TTC549 (cell line): ENCODE data around the gene RBM23.
"Not testable (repeated sequence)": the region's sequence is repeated elsewhere in the genome, so short reads cannot be mapped to it uniquely, and the experiment has no call there.

Experiments
- FAIRE-seq: peaks from 2 replicates; lab custom pipeline; 2012; peaks lifted over from hg19 to GRCh38; lab: Jason Lieb, UNC

RBM23 gene

DNA sequence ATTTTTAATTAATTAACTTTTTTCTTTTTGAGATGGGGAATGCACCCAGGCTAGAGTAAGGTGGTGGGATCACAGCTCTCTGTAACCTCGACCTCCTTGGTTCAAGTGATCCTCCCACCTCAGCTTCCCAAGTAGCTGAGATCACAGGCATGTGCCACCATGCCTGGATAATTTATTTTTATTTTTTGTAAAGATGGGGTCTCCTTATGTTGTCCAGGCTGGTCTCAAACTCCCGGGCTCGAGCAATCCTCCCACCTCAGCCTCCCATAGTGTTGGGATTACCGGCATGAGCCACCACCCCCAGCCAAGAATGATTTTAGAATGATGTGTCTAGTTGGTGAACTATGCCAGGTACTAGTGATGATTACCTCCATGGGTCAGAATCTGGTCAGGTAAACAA, 54.0 kb downstream of the RBM23 start:
- FAIRE-seq, result no peak

- no peak for FAIRE-seq
These were observed 57.3 kb downstream of the RBM23 start for GRCh38 chr14:22861651-22862050.

DNA sequence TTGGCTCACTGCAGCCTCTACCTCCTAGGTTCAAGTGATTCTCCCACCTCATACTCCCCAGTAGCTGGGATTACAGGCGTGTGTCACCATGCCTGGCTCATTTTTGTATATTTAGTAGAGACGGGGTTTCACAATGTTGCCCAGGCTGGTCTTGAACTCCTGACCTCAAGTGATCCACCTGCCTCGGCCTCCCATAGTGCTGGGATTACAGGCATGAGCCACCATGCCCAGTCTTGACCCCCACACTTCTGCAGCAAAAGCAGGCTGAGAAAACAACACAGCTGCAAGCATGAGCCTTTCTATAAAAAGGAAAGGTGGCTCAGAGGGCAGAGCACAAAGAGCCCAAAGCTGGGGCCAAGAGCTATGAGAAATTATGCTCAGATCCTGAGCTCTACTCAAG, 58.6 kb downstream of the RBM23 start:
- not testable (repeated sequence) for FAIRE-seq

- no peak for FAIRE-seq
These were observed 62.5 kb downstream of the RBM23 start for GRCh38 chr14:22856428-22856827.

GRCh38 chr14:22854963-22855724, 63.8 kb downstream of the RBM23 start:
- FAIRE-seq, result no peak

DNA sequence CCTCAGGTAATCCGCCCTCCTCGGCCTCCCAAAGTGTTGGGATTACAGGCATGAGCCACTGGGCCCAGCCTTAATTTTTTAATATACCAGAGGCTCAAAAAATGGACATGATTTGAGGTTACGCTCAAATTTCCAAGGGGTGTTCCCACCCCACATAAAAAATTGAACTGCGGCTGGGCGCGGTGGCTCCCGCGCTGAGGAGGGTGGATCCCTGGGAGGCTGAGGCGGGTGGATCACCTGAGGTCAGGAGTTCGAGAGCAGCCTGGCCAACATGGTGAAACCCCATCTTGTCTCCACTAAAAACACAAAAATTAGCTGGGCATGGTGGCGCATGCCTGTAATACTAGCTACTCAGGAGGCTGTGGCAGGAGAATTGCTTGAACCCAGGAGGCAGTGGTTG, 64.7 kb downstream of the RBM23 start:
- FAIRE-seq, result not testable (repeated sequence)

DNA sequence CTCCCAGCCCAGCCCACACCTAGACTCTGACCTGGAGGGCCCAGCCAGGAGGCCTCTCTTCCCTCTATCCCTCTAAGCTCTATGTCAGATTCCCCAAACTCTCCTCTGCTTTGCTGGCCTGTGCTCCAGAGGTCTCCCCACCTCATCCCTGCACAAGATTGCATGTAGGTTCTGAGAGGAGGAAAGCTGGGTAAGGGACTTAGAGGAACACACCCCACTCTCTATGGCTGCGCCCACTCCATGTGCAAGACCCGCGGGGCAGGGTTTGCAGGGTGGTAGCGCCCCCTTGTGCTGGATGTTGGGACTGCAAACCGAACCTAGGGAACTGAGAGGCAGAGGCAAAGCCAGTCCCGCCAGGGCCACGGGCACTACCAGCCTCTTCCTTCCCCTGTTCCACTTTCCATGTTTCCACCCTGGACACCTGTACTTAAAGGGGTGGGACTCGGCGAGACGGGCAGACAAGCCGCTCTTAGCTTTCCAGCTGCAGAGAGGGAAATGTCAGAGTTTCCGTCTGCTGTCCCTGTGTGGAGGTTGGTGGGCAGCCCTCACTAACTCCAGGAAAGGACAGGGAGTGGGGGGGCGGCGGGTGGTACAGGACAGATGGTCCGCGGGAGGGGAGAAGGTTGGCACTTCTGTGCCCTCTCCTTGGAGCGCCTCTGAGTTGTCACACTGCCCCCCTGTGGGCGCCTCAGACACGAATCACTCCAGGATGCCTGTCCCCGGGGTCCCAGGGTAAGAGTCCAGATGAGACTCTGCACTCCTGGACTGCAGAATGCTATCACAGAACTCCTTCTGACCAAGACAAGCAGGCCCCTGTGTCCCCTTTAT, 65.8 kb downstream of the RBM23 start:
- no peak for FAIRE-seq

DNA sequence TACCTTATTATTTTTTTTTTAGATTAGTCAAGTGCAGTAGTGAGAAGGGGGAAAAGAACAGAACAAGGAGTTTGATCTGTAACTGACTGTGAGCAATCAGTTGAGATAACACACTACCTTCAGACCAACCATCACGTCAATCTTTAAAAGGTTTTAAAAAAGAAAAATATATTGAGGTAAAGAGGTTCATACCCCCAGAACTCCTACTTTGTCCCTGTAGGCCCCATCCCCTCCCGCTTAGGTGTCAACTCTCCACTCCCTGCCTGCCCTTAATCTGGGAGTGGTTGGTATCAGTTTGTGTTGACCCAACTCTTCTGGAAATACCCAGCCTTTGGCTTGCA, 66.4 kb downstream of the RBM23 start:
- no peak for FAIRE-seq

- not testable (repeated sequence) for FAIRE-seq
These were observed 66.8 kb downstream of the RBM23 start for GRCh38 chr14:22852178-22852577.

DNA sequence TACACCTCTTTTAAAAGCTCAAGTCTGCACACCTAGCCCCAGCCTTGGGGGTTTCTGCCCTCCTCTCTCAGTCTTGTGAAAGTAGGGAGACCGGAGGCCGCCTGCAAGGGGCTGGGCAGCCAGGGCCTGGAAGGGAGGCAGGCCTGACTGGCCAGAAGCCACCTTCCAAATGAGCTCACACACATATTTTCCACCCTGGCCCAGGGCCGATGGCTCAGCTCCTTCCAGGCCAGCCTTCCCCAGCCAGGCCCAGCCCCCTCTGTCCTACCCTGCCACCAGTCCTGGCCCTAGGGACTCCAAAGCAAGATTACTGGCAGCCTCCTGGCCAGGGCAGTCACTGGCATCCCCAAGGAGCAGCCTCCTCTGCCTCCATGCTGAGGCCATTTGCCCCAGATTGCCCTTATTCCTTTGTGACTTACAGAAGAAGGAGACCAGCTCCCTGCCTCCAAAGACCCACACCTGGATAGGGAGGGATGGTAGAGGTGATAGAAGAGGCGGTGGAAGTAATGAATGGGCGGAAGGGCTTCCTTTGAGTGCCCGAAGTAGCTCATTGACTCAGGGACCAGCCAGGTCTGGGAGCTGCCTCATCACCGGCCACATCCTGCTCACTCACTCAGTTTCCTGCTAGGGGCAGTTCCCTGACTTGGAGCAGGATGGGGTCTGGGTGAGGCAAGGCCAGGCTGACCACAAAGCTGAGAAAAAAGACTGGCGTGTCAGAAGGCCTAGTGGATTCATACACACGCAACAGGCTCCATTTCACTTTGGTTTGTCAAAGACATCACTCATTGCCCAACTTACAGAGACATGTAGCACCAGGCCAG, 67.8 kb downstream of the RBM23 start:
- FAIRE-seq, result no peak

- no peak for FAIRE-seq
These were observed 69.6 kb downstream of the RBM23 start for GRCh38 chr14:22849212-22849819.

- FAIRE-seq, result no peak
These were observed 70.4 kb downstream of the RBM23 start for GRCh38 chr14:22848351-22849164.

- no peak for FAIRE-seq
These were observed 71.1 kb downstream of the RBM23 start for GRCh38 chr14:22847661-22848341.

- no peak for FAIRE-seq
These were observed 72.1 kb downstream of the RBM23 start for GRCh38 chr14:22846811-22847307.

- FAIRE-seq, result no peak
These were observed 72.9 kb downstream of the RBM23 start for GRCh38 chr14:22845821-22846625.

DNA sequence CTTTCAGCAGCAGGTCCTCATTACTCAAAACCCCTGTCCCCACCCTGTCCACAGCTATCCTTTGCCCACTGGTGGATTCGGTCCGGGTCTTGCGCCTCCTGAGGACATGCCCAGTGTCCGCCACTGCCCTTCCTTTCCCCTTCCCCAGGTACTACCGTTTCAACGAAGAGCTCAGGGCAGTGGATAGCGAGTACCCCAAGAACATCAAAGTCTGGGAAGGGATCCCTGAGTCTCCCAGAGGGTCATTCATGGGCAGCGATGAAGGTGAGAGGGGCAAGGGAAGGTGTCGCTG, 73.9 kb downstream of the RBM23 start:
- no peak for FAIRE-seq

GRCh38 chr14:22844221-22845102, 74.5 kb downstream of the RBM23 start:
- FAIRE-seq, result no peak
